GM21717 (cell line): ENCODE results near the gene TRAP1.
"Not testable (repeated sequence)": the region's sequence is repeated elsewhere in the genome, so short reads cannot be mapped to it uniquely, and the experiment has no call there.

Experiments
- ATAC-seq: cut with Tn5 transposase; IDR thresholded peaks from one replicate; pipeline ENCODE4 v1.9.1; 2021; ENCODE audit warnings: mild to moderate bottlenecking, moderate library complexity; ENCODE audit not compliant: unreplicated experiment

TRAP1 gene

DNA sequence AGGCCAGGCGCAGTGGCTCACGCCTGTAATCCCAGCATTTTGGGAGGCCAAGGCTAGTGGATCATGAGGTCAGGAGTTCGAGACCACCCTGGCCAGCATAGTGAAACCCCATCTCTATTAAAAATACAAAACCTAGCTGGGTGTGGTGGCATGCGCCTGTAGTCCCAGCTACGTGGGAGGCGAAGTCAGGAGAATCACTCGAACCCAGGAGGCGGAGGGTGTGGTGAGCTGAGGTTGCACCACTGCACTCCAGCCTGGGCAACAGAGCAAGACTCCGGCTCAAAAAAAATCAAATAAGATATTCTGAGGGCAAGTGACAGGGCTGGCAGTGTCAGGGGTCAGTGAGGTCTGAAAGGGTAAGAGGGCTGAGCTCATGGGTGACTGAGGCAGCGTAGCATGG lies 2.9 kb downstream of the TRAP1 start:
- ATAC-seq = not testable (repeated sequence)

DNA sequence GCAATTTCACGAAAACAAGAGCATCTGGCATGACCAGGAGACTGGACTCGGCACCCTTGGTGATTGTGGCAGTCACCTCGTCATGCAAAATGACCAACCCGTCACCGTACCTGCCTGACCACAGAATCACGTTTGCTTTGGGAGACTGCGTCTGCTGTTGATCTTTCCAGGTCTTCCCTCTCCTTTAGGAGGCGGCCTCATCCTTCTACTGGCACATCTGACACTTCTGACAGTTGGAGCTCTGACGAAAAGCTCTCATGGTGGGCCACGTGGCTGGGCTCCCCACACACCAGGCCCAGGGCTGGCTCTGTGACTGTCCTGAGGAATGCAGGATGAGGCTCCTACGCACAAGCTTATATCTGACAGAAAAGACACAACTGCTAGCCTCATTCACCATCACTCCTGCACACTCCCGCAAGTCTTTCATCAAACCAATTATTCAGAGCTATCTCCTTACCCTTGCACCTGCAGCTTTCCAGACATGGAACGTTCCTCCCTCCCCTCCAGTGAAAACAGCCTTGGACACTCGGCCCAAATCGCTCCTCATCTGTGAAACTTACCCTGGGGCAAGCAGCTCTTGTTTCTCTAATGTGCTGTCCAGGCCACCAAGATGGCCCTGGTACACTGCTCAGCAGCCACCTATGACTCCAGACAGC lies 3.6 kb downstream of the TRAP1 start:
- no peak for ATAC-seq

DNA sequence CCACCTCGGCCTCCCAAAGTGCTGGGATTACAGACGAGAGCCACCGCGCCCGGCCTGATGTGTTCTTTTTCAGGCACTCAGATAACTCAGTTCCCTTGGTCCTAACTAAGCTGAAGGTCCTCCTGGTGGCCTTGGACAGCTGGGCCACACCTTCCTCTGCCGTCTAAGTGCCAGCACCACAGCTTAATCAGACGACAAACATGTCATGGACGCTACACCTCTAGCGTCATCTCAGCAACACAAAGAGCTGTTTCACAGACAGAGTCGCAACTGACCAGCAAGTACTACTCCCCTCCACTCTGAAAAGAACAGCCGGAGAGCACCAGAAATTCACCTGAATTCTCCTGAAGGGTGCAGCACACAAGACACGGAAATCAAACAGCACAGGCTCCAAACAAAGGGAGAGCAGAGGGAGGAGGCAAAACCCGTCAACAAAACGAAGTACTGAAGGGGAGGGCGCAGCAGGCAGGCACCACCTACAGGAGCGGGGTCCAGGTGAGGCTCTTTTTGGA lies 4.4 kb downstream of the TRAP1 start:
- no peak for ATAC-seq

DNA sequence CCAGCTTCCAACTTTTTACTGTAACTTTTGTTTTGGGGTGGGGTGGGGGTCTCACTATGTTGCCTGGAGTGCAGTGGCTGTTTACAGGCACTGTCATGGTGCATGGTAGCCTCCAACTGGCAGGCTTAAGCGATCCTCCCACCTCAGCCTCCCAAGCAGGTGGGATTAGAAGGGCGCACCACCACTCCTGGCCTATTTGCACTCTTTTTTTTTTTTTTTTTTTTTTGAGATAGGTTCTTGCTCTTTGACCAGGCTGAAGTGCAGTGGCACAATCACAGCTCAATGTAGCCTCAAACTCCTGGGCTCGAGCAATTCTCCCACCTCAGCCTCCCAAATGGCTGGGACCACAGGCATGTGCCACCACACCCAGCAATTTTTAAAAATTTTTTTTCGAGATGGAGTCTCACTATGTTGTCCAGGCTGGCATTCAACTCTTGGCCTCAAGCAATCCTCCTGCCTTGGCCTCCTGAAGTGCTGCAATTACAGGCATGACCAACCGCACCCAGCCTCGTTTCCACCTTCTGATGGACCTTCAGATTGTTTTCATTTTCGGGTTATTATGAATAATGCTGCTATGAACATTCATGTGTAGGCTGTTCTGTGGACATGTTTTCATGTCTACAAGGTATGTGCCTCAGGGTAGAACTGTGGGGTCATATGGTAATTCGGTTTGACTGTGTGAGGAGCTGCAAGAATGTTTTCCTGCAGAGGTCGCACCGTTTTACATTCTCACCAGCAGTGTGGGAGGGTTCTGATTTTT lies 10.9 kb downstream of the TRAP1 start:
- no peak for ATAC-seq

DNA sequence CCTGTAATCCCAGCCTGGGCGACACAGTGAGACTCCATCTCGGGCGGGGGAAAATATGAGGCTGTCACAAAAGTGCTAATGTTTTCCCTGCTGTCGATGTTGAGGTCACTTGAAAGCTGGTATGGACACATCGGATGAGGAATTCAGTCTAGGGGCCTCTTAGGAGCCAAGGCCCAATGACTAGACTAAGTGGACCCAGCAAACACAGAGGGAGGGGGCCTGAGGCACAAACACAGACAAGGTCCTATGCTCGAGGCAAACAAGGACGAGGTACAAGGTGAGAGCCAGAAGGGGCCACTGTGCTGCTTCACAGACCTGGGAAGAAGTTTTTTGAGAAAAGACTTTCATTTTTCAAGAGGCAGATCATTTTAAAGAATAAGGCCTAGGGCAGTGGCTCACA lies 15.2 kb downstream of the TRAP1 start:
- ATAC-seq = no peak

DNA sequence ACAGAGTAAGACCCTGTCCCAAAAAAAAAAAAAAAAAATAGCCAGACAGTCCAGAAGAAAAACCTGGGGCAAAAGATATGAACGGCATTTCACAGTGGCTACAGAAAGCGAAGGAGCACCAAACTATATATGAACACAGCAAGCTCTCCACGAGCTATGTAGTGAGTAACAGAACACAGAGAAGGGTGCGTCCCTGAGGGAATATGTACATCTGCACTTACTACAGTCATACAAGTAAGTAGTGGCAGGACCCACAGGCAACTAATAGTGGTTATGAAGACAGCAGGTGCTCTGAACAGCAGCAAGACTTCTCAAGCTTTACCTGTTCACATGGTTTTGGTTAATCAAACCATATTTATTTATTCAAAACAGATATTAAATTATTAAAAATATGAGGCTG lies 15.8 kb downstream of the TRAP1 start:
- no peak for ATAC-seq

DNA sequence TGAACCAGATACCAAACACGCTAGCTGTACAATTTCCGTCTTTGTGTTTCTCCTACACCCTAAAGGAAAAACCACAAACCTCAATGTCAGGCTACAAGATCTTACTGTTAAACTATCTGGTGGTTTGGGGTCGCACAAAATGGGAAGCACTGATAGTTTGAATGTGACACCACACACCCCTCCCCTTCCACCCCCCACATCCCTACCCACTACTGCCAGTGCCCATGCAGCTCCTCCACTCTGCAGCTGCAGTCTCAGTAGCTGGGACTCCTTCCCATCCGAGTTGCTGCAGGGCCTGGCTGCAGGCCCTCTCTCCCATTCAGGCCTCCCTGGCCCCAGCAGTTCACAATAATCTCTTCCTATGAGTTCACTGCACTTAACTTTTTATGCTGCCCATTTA lies 18.4 kb downstream of the TRAP1 start:
- ATAC-seq = no peak

DNA sequence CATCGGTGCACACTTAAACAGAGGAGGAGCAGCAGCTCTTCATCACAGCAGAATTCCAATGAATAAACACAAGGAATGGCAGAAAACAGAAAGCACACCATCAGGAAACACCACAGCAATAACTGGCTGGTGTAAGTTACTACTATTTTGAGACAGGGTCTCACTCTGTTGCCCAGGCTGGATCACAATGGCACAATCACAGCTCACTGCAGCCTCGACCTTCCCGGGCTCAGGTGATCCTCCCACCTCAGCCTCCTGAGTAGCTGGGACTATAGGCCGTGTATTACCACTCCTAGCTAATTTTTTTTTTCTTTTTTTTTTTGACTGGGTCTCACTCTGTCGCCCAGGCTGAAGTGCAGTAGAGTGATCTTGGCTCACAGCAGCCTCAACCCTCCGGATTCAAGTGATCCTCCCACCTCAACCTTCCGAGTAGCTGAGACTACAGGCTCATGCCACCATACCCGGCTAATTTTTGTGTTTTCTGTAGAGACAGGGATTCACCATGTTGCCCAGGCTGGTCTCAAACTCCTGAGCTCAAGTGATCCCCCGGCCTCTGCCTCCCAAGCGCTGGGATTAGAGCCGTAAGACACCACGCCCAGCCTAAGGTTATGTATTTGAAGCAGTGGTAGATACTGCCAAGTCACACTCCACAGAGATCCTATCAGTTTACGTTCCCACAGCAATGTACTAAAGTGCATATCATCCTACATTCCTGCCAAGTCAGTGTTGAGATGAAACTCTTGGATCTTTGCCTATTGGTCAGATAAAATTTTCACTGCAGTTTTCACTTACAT lies 20.7 kb downstream of the TRAP1 start:
- ATAC-seq = no peak

DNA sequence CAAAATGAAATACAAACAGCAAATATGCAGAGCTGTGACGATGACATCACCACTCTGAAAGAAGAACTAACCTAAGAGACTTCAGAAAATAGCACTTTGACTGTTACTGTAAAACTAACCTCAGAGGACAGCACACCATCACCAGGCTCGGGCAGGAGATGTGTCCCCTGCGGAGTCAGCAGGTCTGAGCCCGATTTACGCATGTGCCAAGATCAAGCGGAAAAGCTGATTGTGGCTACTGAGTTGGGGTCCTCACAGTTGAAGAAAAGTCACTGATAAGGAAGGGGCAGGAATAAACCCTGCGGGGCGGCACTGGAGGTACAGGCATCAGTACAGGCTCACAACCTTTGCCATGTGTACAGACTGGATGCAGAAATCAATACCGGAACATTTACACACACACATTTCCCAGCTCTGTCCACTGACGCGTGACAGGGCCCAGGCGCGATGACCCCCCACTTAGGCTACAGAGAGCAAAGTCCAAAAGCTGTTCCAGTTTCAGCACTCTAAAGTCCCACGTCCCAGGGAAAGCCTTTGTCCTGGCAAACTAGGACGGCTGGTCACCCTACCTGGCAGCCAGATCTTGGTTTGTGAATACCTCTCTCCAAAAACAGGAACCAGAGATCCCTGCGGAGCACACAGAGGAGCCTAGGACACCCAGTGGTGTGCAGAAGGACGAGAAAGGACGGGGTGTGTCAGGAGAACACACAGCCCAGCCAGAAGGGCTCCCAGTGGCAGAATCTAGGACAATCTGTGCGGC lies 21.5 kb downstream of the TRAP1 start:
- no peak for ATAC-seq

DNA sequence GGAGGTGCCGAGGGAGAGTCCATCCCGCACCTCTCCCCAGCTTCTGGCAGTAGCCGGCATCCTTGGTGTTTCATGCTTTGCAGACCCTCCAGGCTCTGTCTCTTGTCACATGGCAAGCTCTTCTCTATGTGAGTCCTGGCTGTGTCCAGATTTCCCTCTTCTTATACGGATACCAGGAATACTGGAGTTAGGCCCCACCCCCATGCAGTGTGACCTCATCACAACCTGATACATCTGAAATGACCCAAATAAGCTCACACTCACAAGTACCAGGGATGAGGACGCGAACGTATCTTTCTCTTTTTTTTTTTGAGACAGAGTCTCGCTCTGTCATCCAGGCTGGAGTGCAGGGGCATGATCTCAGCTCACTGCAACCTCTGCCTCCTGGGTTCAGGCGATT lies 23.3 kb downstream of the TRAP1 start:
- ATAC-seq = no peak

DNA sequence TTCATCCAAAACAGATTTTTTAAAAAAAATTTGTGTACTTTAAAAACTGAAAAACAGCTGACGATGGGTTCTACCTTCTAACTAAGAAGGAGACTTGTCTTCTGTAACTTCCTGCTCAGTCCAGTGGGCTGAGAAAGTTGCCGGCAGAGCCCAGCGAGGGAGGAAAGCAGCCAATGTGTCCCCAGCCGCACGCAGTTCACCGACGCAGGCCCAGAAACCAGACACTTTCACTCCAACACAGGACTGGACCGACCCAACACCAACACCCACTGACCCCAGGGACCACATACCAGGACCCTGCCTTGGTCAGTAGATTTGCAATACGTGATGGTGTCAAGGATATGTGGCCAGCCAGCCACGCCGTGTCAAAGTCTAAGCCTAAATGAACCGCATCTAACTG lies 25.6 kb downstream of the TRAP1 start:
- no peak for ATAC-seq

DNA sequence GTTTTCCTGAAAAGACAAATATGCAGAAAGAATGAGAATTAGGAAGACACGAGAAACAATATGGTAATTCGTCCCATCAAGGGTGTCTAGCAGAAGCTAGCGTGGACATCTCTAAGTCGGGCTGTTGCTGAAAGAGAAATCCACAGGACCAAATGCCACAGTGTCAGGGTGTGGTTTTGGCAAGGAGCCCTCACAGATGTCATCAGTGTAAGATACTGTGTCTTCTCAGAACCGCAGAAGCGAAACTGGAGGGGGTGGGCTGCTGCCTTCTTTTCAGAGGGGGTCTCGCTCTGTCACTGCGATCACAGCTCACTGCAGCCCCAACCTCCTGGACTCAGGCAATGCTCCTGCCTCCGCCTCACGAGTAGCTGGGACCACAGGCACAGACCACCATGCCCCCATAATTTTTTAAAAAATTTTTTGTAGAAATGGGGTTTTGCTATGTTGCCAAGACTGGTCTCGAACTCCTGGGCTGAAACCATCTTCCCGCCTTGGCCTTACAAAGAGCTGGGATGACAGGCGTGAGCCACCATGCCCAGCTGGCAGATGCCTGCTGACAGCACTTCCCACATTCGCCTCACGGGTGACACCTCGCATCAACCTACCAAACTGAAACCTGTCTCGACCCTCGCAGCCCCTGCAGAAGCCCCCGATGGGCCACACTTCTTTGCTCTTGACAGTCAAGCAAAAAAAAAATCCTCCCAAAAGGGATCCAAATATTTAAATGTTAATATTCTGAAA lies 26.2 kb downstream of the TRAP1 start:
- no peak for ATAC-seq

DNA sequence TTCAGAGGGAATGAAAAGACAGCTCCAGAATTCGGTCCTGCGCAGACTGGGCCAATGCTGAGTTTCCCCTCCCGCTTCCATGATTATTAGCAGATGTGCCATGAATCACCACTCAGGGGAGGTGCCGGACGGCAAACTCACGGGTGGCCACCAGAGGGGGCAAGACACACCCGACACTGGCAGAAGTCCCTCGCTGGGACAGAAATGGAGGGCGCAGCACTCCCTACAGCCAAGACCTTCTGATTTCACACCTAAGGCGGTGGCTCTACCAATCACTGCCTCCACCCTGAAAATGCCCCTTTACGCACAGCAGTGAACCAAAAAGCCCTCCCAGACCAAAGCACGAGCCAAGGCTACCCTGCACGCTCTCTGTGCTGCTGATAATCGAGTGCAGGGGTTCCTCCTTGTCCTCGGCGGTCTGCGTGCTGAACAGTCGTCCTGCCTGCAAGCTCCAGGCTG lies 26.8 kb downstream of the TRAP1 start:
- no peak for ATAC-seq

DNA sequence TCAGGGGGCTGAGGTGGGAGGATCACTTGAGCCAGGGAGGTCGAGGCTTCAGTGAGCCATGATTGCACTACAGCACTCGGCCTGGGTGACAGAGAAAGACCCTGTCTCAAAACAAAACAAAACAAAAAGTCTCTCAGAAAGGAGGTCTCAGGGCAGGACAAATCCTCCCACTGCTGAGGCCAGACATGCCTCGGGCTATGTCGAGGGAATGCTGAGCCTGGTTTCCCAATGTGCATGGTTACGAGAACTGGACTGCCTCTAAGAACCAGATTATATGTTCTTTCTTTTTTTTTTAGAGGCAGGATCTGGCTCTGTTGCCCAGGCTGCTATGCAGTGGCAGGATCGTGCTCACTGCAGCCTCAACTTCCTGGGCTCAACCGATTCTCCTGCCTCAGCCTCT lies 27.6 kb downstream of the TRAP1 start:
- no peak for ATAC-seq

DNA sequence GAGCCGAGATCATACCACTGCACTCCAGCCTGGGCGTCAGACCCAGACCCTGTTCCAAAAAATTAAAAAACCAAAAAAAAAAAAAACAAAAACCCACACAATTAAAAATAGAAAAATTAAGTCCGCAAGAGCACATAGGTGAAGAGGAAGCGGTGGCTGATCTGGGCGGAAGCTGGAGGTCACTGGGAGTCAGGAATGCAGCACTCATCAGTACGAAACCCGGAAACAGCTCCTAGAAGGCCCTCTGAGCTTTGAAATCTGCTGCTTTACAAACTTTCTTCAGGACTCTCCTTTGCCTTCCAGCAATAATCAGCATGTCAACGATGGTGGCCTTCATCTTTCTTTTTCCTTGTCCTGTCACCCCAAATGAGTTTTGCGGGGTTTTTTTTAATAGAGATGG lies 29.5 kb downstream of the TRAP1 start:
- ATAC-seq = no peak

DNA sequence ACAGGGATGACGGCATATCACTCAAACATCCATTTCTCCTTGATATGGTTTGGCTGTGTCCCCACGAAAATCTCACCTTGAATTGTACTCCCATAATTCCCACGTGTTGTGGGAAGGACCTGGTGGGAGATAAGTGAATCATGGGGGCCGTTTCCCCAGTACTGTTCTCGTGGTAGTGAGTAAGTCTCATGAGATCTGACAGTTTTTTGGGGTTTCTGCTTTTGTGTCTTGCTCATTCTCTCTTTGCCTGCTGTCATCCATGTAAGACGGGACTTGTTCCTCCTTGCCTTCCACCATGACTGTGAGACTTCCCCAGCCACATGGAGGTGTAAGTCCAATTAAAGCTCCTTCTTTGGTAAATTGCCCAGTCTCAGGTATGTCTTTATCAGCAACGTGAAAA lies 30.3 kb downstream of the TRAP1 start:
- ATAC-seq = no peak

DNA sequence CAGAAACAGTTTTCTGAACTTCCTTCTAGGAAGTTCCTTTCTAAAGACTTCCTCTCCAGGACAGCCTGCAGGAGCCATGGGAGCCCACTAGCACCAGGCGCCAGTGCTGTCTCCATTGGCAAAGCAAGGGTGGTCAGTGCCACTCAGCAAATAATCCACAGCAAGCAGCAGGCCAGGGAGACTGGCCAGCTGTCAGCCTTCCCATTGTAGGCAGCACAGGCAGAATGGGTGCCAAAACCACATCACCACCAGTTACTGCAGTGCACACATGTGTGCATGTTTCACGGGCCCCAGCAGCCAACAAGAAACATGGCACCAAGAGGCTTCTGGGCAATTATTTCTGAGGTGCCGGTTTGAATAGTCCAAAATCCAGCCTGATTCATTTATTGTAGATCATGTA lies 36.1 kb downstream of the TRAP1 start:
- no peak for ATAC-seq

DNA sequence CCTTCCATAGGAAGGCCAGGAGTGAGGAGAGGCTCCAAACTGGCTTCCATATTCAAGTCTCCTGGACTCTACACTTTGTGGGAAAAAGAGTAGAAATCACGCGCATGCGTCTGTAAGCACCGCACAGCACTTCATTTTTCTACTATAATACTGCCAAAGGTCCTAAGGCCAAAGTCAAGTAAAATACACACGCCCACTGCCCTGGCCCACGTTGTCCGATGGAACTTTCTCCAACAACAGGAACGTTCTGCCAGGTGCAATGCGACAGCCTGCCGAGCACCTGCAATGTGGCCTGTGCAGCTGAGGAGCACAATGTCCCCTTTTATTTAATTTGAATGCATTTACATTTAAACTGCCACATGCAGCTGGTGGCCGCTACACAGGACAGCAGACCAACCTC lies 39.3 kb downstream of the TRAP1 start:
- ATAC-seq = no peak

DNA sequence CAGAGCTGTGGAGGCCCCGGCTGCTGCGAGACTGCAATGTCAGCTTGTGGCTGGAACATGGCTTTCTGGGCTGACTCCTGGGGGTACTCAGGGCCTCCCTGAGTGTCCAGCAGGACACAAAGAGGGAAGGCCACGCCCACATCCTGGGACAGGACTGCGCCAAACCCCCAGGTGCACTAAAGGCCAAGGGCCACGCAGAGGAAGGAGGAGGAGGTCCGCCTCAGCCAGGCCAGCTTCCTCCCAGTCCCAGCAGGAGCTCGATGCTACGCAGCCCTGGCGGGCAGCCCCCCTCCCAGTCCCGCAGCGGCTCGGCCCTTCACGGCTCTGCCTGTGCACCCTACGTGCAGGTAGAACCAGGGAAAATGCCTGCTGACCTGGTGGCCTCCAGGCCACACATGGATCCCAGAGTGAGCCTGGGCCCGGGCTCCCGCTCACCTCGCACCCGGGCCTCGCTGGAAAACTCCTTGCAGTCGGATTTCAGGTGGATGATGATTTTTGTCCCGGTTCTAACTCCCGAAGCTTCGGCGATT lies 41.7 kb downstream of the TRAP1 start:
- ATAC-seq = no peak
